NB4 (cell line): Measurements from ENCODE around the gene IGF1R.

ENCODE experiments used
- MYC ChIP-seq: IDR thresholded peaks from 2 replicates; pipeline ENCODE4 v1.6.1; 2011; ENCODE audit warnings: low read depth, low read length
- POLR2A ChIP-seq: IDR thresholded peaks from 2 replicates; pipeline ENCODE4 v1.6.1; 2011; ENCODE audit warnings: mild to moderate bottlenecking; ENCODE audit not compliant: insufficient read length; ENCODE audit errors: extremely low read depth
- TF ChIP-seq, protein P1 (sequence below): IDR thresholded peaks from one replicate; pipeline ENCODE4 v1.5.1; 2012; ENCODE audit warnings: low read depth, low read length

DNA sequence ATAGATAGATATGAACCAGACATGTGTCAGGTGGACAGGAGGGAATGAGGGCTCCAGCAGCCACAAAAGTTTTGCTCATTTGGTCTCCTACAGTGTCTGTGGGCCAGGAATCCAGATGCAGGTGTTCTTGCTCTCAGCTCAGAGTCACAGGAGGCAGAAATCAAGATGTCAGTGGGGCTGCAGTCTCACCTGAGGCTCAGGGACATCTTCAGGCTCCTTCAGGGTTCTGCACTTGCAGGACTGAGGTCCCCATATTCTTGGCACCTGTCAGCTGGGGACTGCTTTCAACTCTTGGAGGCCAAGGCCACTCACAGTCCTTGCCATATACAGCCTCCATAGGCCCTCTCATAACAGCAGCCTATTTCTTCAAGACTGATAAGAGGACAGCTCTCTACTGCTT is 301.9 kb downstream of the IGF1R start:
- TF ChIP-seq, protein P1, sequence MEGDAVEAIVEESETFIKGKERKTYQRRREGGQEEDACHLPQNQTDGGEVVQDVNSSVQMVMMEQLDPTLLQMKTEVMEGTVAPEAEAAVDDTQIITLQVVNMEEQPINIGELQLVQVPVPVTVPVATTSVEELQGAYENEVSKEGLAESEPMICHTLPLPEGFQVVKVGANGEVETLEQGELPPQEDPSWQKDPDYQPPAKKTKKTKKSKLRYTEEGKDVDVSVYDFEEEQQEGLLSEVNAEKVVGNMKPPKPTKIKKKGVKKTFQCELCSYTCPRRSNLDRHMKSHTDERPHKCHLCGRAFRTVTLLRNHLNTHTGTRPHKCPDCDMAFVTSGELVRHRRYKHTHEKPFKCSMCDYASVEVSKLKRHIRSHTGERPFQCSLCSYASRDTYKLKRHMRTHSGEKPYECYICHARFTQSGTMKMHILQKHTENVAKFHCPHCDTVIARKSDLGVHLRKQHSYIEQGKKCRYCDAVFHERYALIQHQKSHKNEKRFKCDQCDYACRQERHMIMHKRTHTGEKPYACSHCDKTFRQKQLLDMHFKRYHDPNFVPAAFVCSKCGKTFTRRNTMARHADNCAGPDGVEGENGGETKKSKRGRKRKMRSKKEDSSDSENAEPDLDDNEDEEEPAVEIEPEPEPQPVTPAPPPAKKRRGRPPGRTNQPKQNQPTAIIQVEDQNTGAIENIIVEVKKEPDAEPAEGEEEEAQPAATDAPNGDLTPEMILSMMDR = no peak
- no peak for TF ChIP-seq MYC
- TF ChIP-seq POLR2A = no peak
